ENCODE results near the gene ADORA1. TPM values are rescaled to one million over a fixed set of nuclear protein-coding genes. Genes with fewer than 3 reads are reported as not detected.

ADORA1 gene
- total and polyA plus RNA-seq, 2 of the 4 experiments (the other 2 are of a cell fraction) = 0.36 to 0.56 TPM

- no peak overlapping the region for H2BK120ac ChIP-seq (ENCODE audit: low read depth, low read length)
- H3K18ac ChIP-seq (ENCODE audit: low read depth, low read length) = no peak overlapping the region
- DNase-seq = no peak
- no peak overlapping the region for H3K4me3 ChIP-seq (ENCODE audit: insufficient read depth, low read depth, low read length)
- TF ChIP-seq FOS (IDR thresholded peaks at IDR 0.05; ENCODE audit: low read depth, low read length) (no peak), CHD1 (IDR thresholded peaks at IDR 0.05; ENCODE audit: low read depth, low read length) (no peak), POLR2A (IDR thresholded peaks at IDR 0.05; ENCODE audit: low read depth, low read length) (no peak), BHLHE40 (IDR thresholded peaks at IDR 0.05; ENCODE audit: low read depth, low read length) (no peak), RCOR1 (IDR thresholded peaks at IDR 0.05; ENCODE audit: insufficient replicate concordance, low read length) (no peak), SMC3 (IDR thresholded peaks at IDR 0.05; ENCODE audit: low read depth, low read length) (no peak), NFE2L2 (IDR thresholded peaks at IDR 0.05; ENCODE audit: low read depth, low read length) (no peak), CTCF (conservative IDR thresholded peaks at IDR 0.05; ENCODE audit: low read depth, low read length) (no peak), RAD21 (IDR thresholded peaks at IDR 0.05; ENCODE audit: low read length) (no peak), RFX5 (IDR thresholded peaks at IDR 0.05; ENCODE audit: low read depth, low read length) (no peak), MAZ (IDR thresholded peaks at IDR 0.05; ENCODE audit: borderline replicate concordance, low read depth, low read length) (no peak), MXI1 (IDR thresholded peaks at IDR 0.05; ENCODE audit: borderline replicate concordance, low read depth, low read length) (no peak), MAFK (IDR thresholded peaks at IDR 0.05; ENCODE audit: low read depth, low read length) (no peak), ELK1 (IDR thresholded peaks at IDR 0.05; ENCODE audit: borderline replicate concordance, low read depth, low read length) (no peak), CEBPB (IDR thresholded peaks at IDR 0.05; ENCODE audit: low read depth, low read length) (no peak), USF2 (IDR thresholded peaks at IDR 0.05; ENCODE audit: low read depth, low read length) (no peak)
- in situ Hi-C loops (cut with MboI; ENCODE audit: low sequenced_read_pairs) = no loop called here
- no peak overlapping the region for H4K5ac ChIP-seq (ENCODE audit: low read depth, low read length)
- peaks cover 3% of the 10 kb centered on the region; the same call in 1 of the 2 replicates for H3K4me1 ChIP-seq (ENCODE audit: control insufficient read depth, insufficient read depth, low read length)
- no peak overlapping the region for H3K27ac ChIP-seq (ENCODE audit: insufficient read depth, low read length)
- no peaks in the 10 kb centered on the region for H3K9me1 ChIP-seq (ENCODE audit: insufficient read depth, low read length)
- H3K9ac ChIP-seq (ENCODE audit: low read depth, low read length) = no peak overlapping the region
- H4K20me1 ChIP-seq (ENCODE audit: insufficient read depth, low read length) = no peaks in the 10 kb centered on the region
- 83% methylated on average over 4 of the region's 10 CpGs; no CpG with 5 or more reads in 1 of the 2 experiments for WGBS, 2 experiments (ENCODE audit: extremely low coverage in 2 of 2, insufficient read length in 1 of 2)
- no peak overlapping the region for H3K23ac ChIP-seq (ENCODE audit: low read depth, low read length)
- ChIA-PET POLR2A (ENCODE audit: unreplicated experiment) (no interaction called here), CTCF (interaction anchor here (1.0 kb wide), 1 partner anchor 13 kb away, joined by 4 read pairs; no protein-coding TSS in a partner anchor)
- H4K91ac ChIP-seq (ENCODE audit: insufficient read depth, low read depth, low read length) = no peak overlapping the region
- no peak overlapping the region for H3K14ac ChIP-seq (replicated peaks; ENCODE audit: low read depth, low read length)
- peaks cover 20% of the 10 kb centered on the region for H3K27me3 ChIP-seq (ENCODE audit: control insufficient read depth, insufficient read depth, low read length)
- no peak overlapping the region for H4K8ac ChIP-seq (ENCODE audit: low read depth in 2 of 2, low read length in 2 of 2)
- H2AFZ ChIP-seq (replicated peaks; ENCODE audit: low read length, poor library complexity) = no peak overlapping the region
- H2BK5ac ChIP-seq (ENCODE audit: low read depth, low read length, poor library complexity, severe bottlenecking) = no peak overlapping the region
- ATAC-seq (ENCODE audit: low read depth) = no peak
- no peak overlapping the region for H3K56ac ChIP-seq (ENCODE audit: extremely low read depth, insufficient read depth, low read length)
- no peak overlapping the region for H2BK15ac ChIP-seq (ENCODE audit: low read depth, low read length)
- dilution Hi-C loops (cut with HindIII; ENCODE audit: low sequenced_read_pairs, unreplicated experiment) = no loop called here
- no peak overlapping the region for H2AK9ac ChIP-seq (replicated peaks; ENCODE audit: low read depth, low read length, poor library complexity)
- BruUV-seq (replicated peaks) = no TSS peak
- no peaks in the 10 kb centered on the region for H3K9me3 ChIP-seq (ENCODE audit: control insufficient read depth, insufficient read depth, low read length)
- no peak overlapping the region for H3K4ac ChIP-seq (ENCODE audit: low read depth, low read length)
- no peaks in the 10 kb centered on the region for H3K36me3 ChIP-seq (ENCODE audit: control insufficient read depth, insufficient read depth, low read length)
- no peak overlapping the region for H2BK20ac ChIP-seq (ENCODE audit: low read depth, low read length)
- H3K79me1 ChIP-seq (ENCODE audit: low read depth in 1 of 2, low read length in 2 of 2) = no peaks in the 10 kb centered on the region
- H3K4me2 ChIP-seq (ENCODE audit: low read depth, low read length) = no peak overlapping the region
- H2AK5ac ChIP-seq (ENCODE audit: low read depth, low read length) = no peak overlapping the region
- intact Hi-C loops (cut with micrococcal nuclease) = no loop called here
Observed at GRCh38 chr1:203185061-203185461, 57.5 kb downstream of the ADORA1 start.

Data from IMR-90 (cell line).